Mesendoderm (in vitro differentiated cells): ENCODE measurements around the gene PGBD4.

ENCODE experiments used
- DNase-seq: peaks from one replicate; pipeline ENCODE4 v3.0.0; 2013
- H2AK5ac ChIP-seq: 2 replicates; pipeline ENCODE4 v1.6.1; 2013; ENCODE audit warnings: low read length, inconsistent platforms
- H2BK120ac ChIP-seq: 2 replicates; pipeline ENCODE4 v1.6.1; 2013; ENCODE audit warnings: low read depth, mild to moderate bottlenecking, low read length, moderate library complexity, mixed read lengths
- H2BK15ac ChIP-seq: replicated peaks from 2 replicates; pipeline ENCODE4 v1.6.1; 2013; ENCODE audit warnings: low read depth, mild to moderate bottlenecking, moderate library complexity
- H2BK5ac ChIP-seq: 2 replicates; pipeline ENCODE4 v1.6.1; 2013; ENCODE audit warnings: low read length, inconsistent platforms
- H3K18ac ChIP-seq: 2 replicates; pipeline ENCODE4 v1.6.1; 2013; ENCODE audit warnings: mild to moderate bottlenecking, low read length, mixed read lengths
- H3K23ac ChIP-seq: one replicate; pipeline ENCODE4 v1.6.1; 2013; ENCODE audit warnings: low read length
- H3K27ac ChIP-seq: 2 replicates; pipeline ENCODE4 v1.5.1; 2013; ENCODE audit warnings: low read depth, mild to moderate bottlenecking, inconsistent platforms, low read length, moderate library complexity
- H3K27me3 ChIP-seq: 2 replicates; pipeline ENCODE4 v1.6.1; 2013; ENCODE audit warnings: low read length, control low read depth, mild to moderate bottlenecking, inconsistent platforms; ENCODE audit not compliant: insufficient read depth, poor library complexity
- H3K36me3 ChIP-seq: 2 replicates; pipeline ENCODE4 v1.6.1; 2013; ENCODE audit warnings: low read length, inconsistent platforms; ENCODE audit not compliant: control insufficient read depth, insufficient read depth
- H3K4ac ChIP-seq: one replicate; pipeline ENCODE4 v1.6.1; 2013; ENCODE audit warnings: low read depth, mild to moderate bottlenecking, low read length, moderate library complexity
- H3K4me1 ChIP-seq: 2 replicates; pipeline ENCODE4 v1.6.1; 2013; ENCODE audit warnings: low read depth, low read length, inconsistent platforms; ENCODE audit not compliant: control insufficient read depth
- H3K4me2 ChIP-seq: 2 replicates; pipeline ENCODE4 v1.6.1; 2013; ENCODE audit warnings: low read length
- H3K4me3 ChIP-seq: 2 replicates; pipeline ENCODE4 v1.5.1; 2013; ENCODE audit warnings: mild to moderate bottlenecking, low read length
- H3K56ac ChIP-seq: one replicate; pipeline ENCODE4 v1.6.1; 2013; ENCODE audit warnings: low read length
- H3K79me1 ChIP-seq: 2 replicates; pipeline ENCODE4 v1.6.1; 2013; ENCODE audit warnings: low read length, inconsistent platforms
- H3K79me2 ChIP-seq: 2 replicates; pipeline ENCODE4 v1.6.1; 2013; ENCODE audit warnings: mild to moderate bottlenecking, low read length; ENCODE audit not compliant: control insufficient read depth, insufficient read depth
- H3K9ac ChIP-seq: 2 replicates; pipeline ENCODE4 v1.6.1; 2013; ENCODE audit warnings: low read length, inconsistent platforms
- H4K5ac ChIP-seq: one replicate; pipeline ENCODE4 v1.6.1; 2013; ENCODE audit warnings: low read length
- H4K8ac ChIP-seq: one replicate; pipeline ENCODE4 v1.6.1; 2013; ENCODE audit warnings: low read depth, mild to moderate bottlenecking, control low read depth, low read length, moderate library complexity
- WGBS: extraction: QIAGEN DNeasy Blood & Tissue Kit; methylation state at CpG from one replicate; pipeline ENCODE4 v1.1.7; 2013; ENCODE audit warnings: low lambda C conversion rate, missing lambda C conversion rate; ENCODE audit not compliant: insufficient coverage; ENCODE audit errors: extremely low coverage; 5-methylcytosine and 5-hydroxymethylcytosine counted together

Gene PGBD4

DNA sequence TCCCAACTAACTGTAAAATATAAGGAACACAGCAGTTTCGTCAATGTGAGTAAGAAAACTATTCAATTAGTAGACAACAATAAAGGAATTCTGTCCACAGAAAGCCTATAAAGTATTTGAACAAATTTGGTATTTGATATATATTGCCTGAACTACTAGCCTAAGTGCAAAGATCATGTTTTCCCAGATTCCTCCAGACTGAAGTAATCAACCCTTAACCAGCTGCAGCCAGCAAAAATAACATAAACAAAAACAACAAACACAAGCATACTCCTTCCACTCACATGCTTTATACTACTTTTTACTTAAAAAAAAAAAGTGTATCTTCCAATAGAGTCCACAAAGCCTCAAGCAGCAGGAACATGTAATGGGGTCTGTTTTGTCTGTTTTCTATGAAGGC, 24.1 kb downstream of the PGBD4 start:
- Histone ChIP-seq H2BK5ac (no peak overlapping the region), H3K56ac (no peak overlapping the region), H3K79me2 (no peaks in the 10 kb centered on the region), H2BK15ac (no peak overlapping the region), H2BK120ac (no peak overlapping the region), H3K4me2 (no peak overlapping the region), H4K8ac (no peak overlapping the region), H3K4me3 (no peak overlapping the region), H3K79me1 (no peaks in the 10 kb centered on the region), H3K36me3 (no peaks in the 10 kb centered on the region), H3K18ac (no peak overlapping the region), H3K9ac (no peak overlapping the region), H4K5ac (no peak overlapping the region), H3K4ac (no peak overlapping the region), H3K4me1 (no peaks in the 10 kb centered on the region), H2AK5ac (no peak overlapping the region), H3K27me3 (no peaks in the 10 kb centered on the region), H3K23ac (no peak overlapping the region), H3K27ac (no peak overlapping the region)
- no peak for DNase-seq
- WGBS, result no CpG with 5 or more reads among the region's 1 CpG

DNA sequence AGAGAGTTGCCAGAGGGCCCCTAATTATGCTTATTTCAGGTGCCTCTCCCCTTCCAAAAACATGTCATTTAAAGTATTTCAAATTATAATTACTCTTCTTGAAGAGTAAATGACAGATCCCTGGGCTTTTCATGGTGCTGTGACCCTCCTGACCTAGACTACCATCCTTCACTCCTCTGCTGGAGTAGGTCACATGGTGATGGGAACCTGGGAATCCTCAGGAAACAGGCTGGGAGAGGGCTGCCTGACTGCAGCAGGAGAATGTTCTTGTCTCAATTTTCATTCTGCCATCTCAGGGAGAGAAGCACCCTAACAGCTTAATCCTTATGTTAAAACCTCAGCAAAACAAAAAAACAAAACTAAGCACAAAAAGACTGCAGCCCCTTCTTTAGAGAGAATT, 24.6 kb downstream of the PGBD4 start:
- Histone ChIP-seq H2AK5ac (no peak overlapping the region), H3K4me2 (no peak overlapping the region), H3K23ac (no peak overlapping the region), H3K27me3 (no peaks in the 10 kb centered on the region), H3K79me2 (no peaks in the 10 kb centered on the region), H2BK120ac (no peak overlapping the region), H3K27ac (no peak overlapping the region), H3K4ac (no peak overlapping the region), H2BK15ac (no peak overlapping the region), H3K56ac (no peak overlapping the region), H2BK5ac (no peak overlapping the region), H3K4me1 (no peaks in the 10 kb centered on the region), H3K4me3 (no peak overlapping the region), H3K36me3 (no peaks in the 10 kb centered on the region), H3K79me1 (no peaks in the 10 kb centered on the region), H3K18ac (no peak overlapping the region), H4K5ac (no peak overlapping the region), H4K8ac (no peak overlapping the region), H3K9ac (no peak overlapping the region)
- DNase-seq, result no peak

DNA sequence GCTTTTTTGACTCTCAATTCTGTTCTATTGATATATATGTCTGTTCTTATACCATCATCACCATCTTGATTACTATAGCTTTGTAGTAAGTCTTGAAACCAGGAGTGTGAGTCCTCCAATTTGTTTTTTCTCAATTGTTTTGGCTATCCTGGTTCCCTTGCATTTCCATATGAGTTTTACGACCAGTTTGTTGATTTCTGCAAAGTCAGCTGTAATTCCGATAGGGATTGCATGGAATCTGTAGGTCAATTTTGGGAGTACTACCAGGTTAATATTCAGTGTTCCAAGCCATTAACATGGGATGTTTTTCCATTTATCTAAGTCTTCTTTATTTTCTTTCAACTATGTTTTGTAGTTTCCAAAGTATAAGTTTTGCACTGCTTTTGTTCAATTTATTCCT, 27.0 kb downstream of the PGBD4 start:
- WGBS, result no CpG with 5 or more reads among the region's 2 CpGs
- Histone ChIP-seq H3K23ac (no peak overlapping the region), H2AK5ac (no peak overlapping the region)

DNA sequence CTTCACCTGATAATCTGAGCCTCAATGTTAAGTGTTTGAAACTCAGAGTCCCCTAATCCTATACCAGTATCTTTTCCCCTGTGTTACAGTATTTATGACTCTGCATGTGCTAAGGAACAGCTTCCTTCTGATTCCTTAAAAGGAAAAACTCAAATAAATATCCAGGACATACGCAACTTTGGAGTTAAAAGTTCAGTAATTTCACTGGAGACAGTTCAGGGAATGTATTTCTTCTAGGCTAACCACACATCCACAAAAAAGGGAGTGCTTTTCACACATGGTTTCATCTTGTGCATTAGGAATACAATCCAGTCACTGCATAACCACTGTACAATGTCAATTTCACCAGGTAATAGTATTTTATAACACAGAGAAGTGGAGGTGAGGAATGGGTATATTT, 31.0 kb downstream of the PGBD4 start:
- DNase-seq, result no peak
- H3K4ac ChIP-seq, result no peak overlapping the region
- no peak overlapping the region for H4K8ac ChIP-seq
- H3K36me3 ChIP-seq, result no peaks in the 10 kb centered on the region
- no peak overlapping the region for H2BK15ac ChIP-seq
- H2BK120ac ChIP-seq, result no peak overlapping the region
- no peaks in the 10 kb centered on the region for H3K79me2 ChIP-seq
- H3K56ac ChIP-seq, result no peak overlapping the region
- H3K23ac ChIP-seq, result no peak overlapping the region
- H2AK5ac ChIP-seq, result no peak overlapping the region
- H3K9ac ChIP-seq, result no peak overlapping the region
- H3K4me3 ChIP-seq, result no peak overlapping the region
- H3K27me3 ChIP-seq, result no peaks in the 10 kb centered on the region
- no peaks in the 10 kb centered on the region for H3K79me1 ChIP-seq
- no peak overlapping the region for H3K4me2 ChIP-seq
- no peak overlapping the region for H3K18ac ChIP-seq
- no peak overlapping the region for H2BK5ac ChIP-seq
- no peaks in the 10 kb centered on the region for H3K4me1 ChIP-seq
- WGBS, result no CpG with 5 or more reads among the region's 1 CpG
- no peak overlapping the region for H3K27ac ChIP-seq
- H4K5ac ChIP-seq, result no peak overlapping the region

More for the DNA sequence above, 27.0 kb downstream of the PGBD4 start:
- H4K5ac ChIP-seq, result no peak overlapping the region
- no peak for DNase-seq
- H4K8ac ChIP-seq, result no peak overlapping the region
- H2BK15ac ChIP-seq, result no peak overlapping the region
- no peak overlapping the region for H2BK5ac ChIP-seq
- H3K36me3 ChIP-seq, result no peaks in the 10 kb centered on the region
- H3K4me1 ChIP-seq, result no peaks in the 10 kb centered on the region
- H3K79me2 ChIP-seq, result no peaks in the 10 kb centered on the region
- H3K4me2 ChIP-seq, result no peak overlapping the region
- H2BK120ac ChIP-seq, result no peak overlapping the region
- H3K56ac ChIP-seq, result no peak overlapping the region
- H3K4ac ChIP-seq, result no peak overlapping the region
- H3K27me3 ChIP-seq, result no peaks in the 10 kb centered on the region
- H3K18ac ChIP-seq, result no peak overlapping the region
- H3K27ac ChIP-seq, result no peak overlapping the region
- H3K79me1 ChIP-seq, result no peaks in the 10 kb centered on the region
- H3K9ac ChIP-seq, result no peak overlapping the region
- H3K4me3 ChIP-seq, result no peak overlapping the region

DNA sequence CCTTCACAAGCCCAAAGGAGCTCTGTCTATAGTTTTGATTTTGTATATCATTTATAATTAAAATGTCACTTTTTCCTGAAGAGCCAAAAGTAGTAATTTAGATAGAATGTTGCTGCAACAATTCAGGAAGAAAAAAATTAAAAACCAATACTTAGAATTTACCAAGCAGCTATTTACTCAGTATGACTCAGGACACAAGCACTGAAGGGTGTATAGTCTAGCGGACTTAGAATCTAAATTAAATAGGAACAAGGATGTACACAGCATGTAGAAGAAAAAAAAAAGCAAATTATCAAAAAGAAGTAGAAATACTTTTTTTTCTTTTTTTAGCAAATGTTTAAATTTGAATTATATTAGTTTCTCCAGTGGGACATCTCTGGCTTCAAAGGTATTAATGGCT, 31.6 kb downstream of the PGBD4 start:
- no peak overlapping the region for H3K56ac ChIP-seq
- no peak overlapping the region for H2BK120ac ChIP-seq
- H3K4me1 ChIP-seq, result no peaks in the 10 kb centered on the region
- H4K5ac ChIP-seq, result no peak overlapping the region
- no peak overlapping the region for H4K8ac ChIP-seq
- no peaks in the 10 kb centered on the region for H3K27me3 ChIP-seq
- WGBS, result no CpG with 5 or more reads among the region's 1 CpG
- no peak for DNase-seq
- no peak overlapping the region for H3K4me2 ChIP-seq
- no peak overlapping the region for H2BK5ac ChIP-seq
- H3K4ac ChIP-seq, result no peak overlapping the region
- H3K27ac ChIP-seq, result no peak overlapping the region
- no peak overlapping the region for H3K18ac ChIP-seq
- no peak overlapping the region for H2BK15ac ChIP-seq
- no peak overlapping the region for H3K9ac ChIP-seq
- no peaks in the 10 kb centered on the region for H3K36me3 ChIP-seq
- H2AK5ac ChIP-seq, result no peak overlapping the region
- H3K79me2 ChIP-seq, result no peaks in the 10 kb centered on the region
- H3K4me3 ChIP-seq, result no peak overlapping the region
- no peaks in the 10 kb centered on the region for H3K79me1 ChIP-seq
- no peak overlapping the region for H3K23ac ChIP-seq

DNA sequence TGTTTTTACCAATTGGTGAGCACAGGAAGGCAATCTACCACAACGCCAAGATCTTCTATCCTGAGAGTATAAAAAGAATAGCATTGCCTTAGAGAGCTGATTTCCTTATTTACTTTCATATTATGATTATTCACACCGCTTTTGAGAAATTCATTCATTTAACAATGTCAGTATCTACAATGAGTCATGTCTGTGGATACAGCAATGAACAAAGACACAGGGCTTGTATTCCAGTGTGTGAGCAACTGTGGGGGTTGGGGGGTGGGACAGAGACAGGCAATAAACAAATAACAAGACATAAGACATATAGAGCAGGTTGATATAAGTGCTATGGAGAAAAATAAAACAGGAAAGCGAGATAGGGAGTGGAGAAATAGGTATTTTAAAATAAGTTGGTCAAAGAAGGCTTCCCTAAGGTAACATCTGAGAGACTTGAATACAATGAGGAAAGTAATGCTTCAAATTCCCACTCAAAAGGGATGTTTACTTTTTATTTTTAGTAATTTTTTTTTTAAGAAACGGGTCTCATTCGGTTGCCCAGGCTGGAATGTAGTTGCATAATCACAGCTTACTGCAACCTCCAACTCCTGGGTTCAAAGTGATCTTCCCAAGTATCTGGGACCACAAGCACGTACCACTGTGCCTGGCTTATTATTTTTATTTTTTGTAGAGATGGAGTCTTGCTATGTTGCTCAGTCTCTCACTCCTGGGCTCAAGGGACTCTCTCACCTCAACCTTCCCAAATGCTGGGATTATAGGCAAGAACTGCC, 45.7 kb downstream of the PGBD4 start:
- H3K79me1 ChIP-seq, result no peaks in the 10 kb centered on the region
- no peak overlapping the region for H3K56ac ChIP-seq
- WGBS, result 100% methylated on average over 1 of the region's 6 CpGs
- no peak overlapping the region for H2BK120ac ChIP-seq
- no peak overlapping the region for H3K4me3 ChIP-seq
- H3K4me2 ChIP-seq, result no peak overlapping the region
- no peak overlapping the region for H3K9ac ChIP-seq
- no peak overlapping the region for H2BK15ac ChIP-seq
- H3K4me1 ChIP-seq, result no peaks in the 10 kb centered on the region
- no peak overlapping the region for H4K8ac ChIP-seq
- no peak overlapping the region for H3K18ac ChIP-seq
- no peak overlapping the region for H2AK5ac ChIP-seq
- no peak for DNase-seq
- H4K5ac ChIP-seq, result no peak overlapping the region
- no peak overlapping the region for H3K27ac ChIP-seq
- H3K79me2 ChIP-seq, result no peaks in the 10 kb centered on the region
- H2BK5ac ChIP-seq, result no peak overlapping the region
- no peaks in the 10 kb centered on the region for H3K27me3 ChIP-seq
- H3K4ac ChIP-seq, result no peak overlapping the region
- H3K23ac ChIP-seq, result no peak overlapping the region
- no peaks in the 10 kb centered on the region for H3K36me3 ChIP-seq
